Nephron (organoid): ENCODE results near the gene CD248.
A peak's percentile ranks its signal among the peaks of the same experiment; 100 is the strongest.
"Not testable (repeated sequence)": the region's sequence is repeated elsewhere in the genome, so short reads cannot be mapped to it uniquely, and the experiment has no call there.

Source experiments
- H3K27ac Mint-ChIP-seq, 3 experiments: 2 replicates each; pipeline ENCODE4 v1.8.0; 2020; ENCODE audit warnings: mixed read lengths in 3 of 3, mild to moderate bottlenecking in 2 of 3, moderate library complexity in 1 of 3
- H3K27me3 Mint-ChIP-seq: 2 replicates; pipeline ENCODE4 v1.8.0; 2021; ENCODE audit warnings: low read depth, mild to moderate bottlenecking, moderate library complexity, mixed read lengths
- H3K36me3 Mint-ChIP-seq: 2 replicates; pipeline ENCODE4 v1.8.0; 2020; ENCODE audit warnings: low read depth, mixed read lengths
- H3K4me1 Mint-ChIP-seq: 2 replicates; pipeline ENCODE4 v1.8.0; 2020; ENCODE audit warnings: mixed read lengths
- H3K4me3 Mint-ChIP-seq, 3 experiments: 2 replicates each; pipeline ENCODE4 v1.8.0; 2020; ENCODE audit warnings: mild to moderate bottlenecking in 3 of 3, mixed read lengths in 3 of 3, moderate library complexity in 2 of 3
- H3K9me3 Mint-ChIP-seq: 2 replicates; pipeline ENCODE4 v1.8.0; 2020; ENCODE audit warnings: mixed read lengths
- CTCF ChIP-seq, 3 experiments: fragments of 200-600 bp; sonication (generic); IDR thresholded peaks; one replicate each; pipeline ENCODE4 v1.5.0; 2021; ENCODE audit warnings: antibody characterized with exemption in 3 of 3; ENCODE audit not compliant: unreplicated experiment in 3 of 3

The CD248 gene

GRCh38 chr11:66325263-66325671 lies 8.4 kb upstream of the CD248 start:
- H3K36me3 Mint-ChIP-seq: no peaks in the 10 kb centered on the region
- TF ChIP-seq CTCF (IDR thresholded peaks at IDR 0.05; ENCODE audit: unreplicated experiment in 3 of 3): no peak
- H3K4me3 Mint-ChIP-seq: peak overlapping the region in 2 of 3 experiments; percentile 38 to 50
- H3K27ac Mint-ChIP-seq: peak overlapping the region; percentile 76 to 93 (median 90)
- H3K4me1 Mint-ChIP-seq: peaks cover 51% of the 10 kb centered on the region
- H3K9me3 Mint-ChIP-seq: peaks cover under 1% of the 10 kb centered on the region
- H3K27me3 Mint-ChIP-seq: peaks cover 3% of the 10 kb centered on the region

DNA sequence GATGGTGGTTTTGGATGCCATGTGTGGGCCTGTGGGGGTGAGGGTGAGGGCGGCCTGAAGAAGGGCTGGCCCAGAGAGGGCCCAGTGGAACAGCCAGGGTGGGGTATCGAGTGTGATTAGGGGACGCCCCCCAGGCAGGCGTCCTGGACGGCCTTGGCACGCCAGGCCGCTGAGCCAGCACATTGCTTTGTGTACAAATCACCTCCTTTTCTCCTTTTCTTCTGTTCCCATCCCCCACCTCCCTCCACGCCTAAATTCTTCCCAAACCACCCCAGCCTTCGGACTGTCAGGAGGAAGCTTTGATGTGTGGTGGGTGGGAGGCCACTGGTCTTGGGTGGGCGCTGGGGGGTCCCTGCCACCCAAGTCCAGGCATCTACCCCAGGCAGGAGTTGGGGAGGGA lies 7.8 kb upstream of the CD248 start:
- H3K27ac Mint-ChIP-seq: peak overlapping the region; percentile 76 to 93 (median 90)
- no peaks in the 10 kb centered on the region for H3K36me3 Mint-ChIP-seq
- no peak overlapping the region for H3K4me3 Mint-ChIP-seq
- peaks cover 5% of the 10 kb centered on the region for H3K9me3 Mint-ChIP-seq
- no peak for TF ChIP-seq CTCF (IDR thresholded peaks at IDR 0.05; ENCODE audit: unreplicated experiment in 3 of 3)
- H3K27me3 Mint-ChIP-seq: peaks cover 3% of the 10 kb centered on the region
- peaks cover 56% of the 10 kb centered on the region for H3K4me1 Mint-ChIP-seq

DNA sequence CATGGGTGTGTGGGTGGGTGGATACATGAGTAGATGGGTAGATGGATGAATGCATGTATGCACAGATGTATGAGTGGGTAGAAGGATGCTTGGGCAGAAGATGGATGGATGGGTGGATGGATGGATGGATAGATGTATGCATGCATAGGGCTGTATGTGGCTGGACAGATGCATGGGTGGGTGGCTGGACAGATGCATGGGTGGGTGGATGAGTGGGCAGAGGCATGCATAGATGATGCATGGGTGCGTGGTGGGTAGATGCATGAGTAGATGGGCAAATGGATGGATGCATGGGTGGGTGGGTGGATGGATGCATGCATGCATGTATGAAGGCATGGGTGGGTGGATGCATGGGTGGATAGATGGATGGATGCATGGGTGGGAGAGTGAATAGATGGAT lies 6.8 kb upstream of the CD248 start:
- Mint-ChIP-seq H3K27me3 (peaks cover 3% of the 10 kb centered on the region), H3K4me3 (no peak overlapping the region), H3K4me1 (peaks cover 63% of the 10 kb centered on the region), H3K27ac (peak overlapping the region; percentile 76 to 93 (median 90)), H3K9me3 (peaks cover 6% of the 10 kb centered on the region), H3K36me3 (no peaks in the 10 kb centered on the region)
- no peak for TF ChIP-seq CTCF (IDR thresholded peaks at IDR 0.05; ENCODE audit: unreplicated experiment in 3 of 3)

DNA sequence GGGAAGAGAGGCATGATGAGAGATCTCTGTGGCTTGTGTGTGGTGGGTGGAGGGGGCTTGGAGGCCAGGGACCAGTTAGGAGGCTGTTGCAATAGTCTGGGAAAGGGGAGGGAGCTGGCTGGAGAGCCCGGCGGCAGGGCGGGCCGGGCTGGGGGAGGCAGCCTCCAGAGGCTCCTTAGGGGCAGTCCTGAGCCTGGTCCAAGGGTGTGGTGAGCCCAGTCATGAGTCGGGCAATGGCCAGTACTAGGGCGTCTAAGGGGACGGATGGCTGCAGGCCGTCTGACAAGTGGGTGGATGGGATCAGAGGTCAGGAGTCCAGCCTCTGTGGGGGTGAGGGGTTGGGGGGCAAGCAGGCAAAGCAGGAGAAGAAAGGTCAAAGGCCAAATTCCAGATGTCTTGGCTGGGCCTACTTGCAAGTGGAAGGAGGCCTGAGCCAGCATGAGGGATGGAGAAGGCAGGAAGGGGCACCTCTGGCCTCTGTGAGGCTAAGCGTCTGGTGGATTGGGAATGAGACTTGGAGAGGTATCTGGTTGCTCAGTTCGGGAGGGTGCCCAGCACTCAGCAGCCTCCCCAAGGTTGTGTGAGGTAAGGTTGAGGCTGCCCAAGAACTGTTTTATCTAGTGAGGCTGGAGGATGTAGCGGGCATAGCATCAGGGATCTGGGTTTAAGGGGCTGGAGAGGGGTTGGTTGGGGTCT lies 6.0 kb upstream of the CD248 start:
- peaks cover 3% of the 10 kb centered on the region for H3K27me3 Mint-ChIP-seq
- no peaks in the 10 kb centered on the region for H3K36me3 Mint-ChIP-seq
- no peak for TF ChIP-seq CTCF (IDR thresholded peaks at IDR 0.05; ENCODE audit: unreplicated experiment in 3 of 3)

GRCh38 chr11:66321606-66322005 lies 4.8 kb upstream of the CD248 start:
- Mint-ChIP-seq H3K27me3 (peaks cover 7% of the 10 kb centered on the region), H3K9me3 (peaks cover 8% of the 10 kb centered on the region), H3K36me3 (no peaks in the 10 kb centered on the region), H3K4me1 (peaks cover 65% of the 10 kb centered on the region), H3K27ac (peak overlapping the region in 1 of 3 experiments; percentile 76), H3K4me3 (no peak overlapping the region)
- TF ChIP-seq CTCF (IDR thresholded peaks at IDR 0.05; ENCODE audit: unreplicated experiment in 3 of 3): no peak

More for the DNA sequence above, 6.0 kb upstream of the CD248 start:
- H3K27ac Mint-ChIP-seq: peak overlapping the region; percentile 76 to 93 (median 90)
- peaks cover 64% of the 10 kb centered on the region for H3K4me1 Mint-ChIP-seq
- peak overlapping the region in 1 of 3 experiments; percentile 57 for H3K4me3 Mint-ChIP-seq
- H3K9me3 Mint-ChIP-seq: peaks cover 8% of the 10 kb centered on the region

DNA sequence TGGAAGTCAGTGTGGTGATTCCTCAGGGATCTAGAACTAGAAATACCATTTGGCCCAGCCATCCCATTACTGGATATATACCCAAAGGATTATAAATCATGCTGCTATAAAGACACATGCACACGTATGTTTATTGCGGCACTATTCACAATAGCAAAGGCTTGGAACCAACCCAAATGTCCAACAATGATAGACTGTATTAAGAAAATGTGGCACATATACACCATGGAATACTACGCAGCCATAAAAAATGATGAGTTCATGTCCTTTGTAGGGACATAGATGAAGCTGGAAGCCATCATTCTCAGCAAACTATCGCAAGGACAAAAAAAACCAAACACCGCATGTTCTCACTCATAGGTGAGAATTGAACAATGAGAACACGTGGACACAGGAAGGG lies 3.9 kb upstream of the CD248 start:
- H3K36me3 Mint-ChIP-seq, H3K27ac Mint-ChIP-seq: not testable (repeated sequence)
- peaks cover 63% of the 10 kb centered on the region for H3K4me1 Mint-ChIP-seq

DNA sequence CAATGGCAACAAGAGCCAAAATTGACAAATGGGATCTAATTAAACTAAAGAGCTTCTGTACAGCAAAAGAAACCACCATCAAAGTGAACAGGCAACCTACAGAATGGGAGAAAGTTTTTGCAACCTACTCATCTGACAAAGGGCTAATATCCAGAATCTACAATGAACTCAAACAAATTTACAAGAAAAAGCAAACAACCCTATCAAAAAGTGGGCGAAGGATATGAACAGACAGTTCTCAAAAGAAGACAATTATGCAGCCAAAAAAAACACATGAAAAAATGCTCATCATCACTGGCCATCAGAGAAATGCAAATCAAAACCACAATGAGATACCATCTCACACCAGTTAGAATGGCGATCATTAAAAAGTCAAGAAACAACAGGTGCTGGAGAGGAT lies 3.4 kb upstream of the CD248 start:
- not testable (repeated sequence) for H3K9me3 Mint-ChIP-seq, H3K36me3 Mint-ChIP-seq, H3K27me3 Mint-ChIP-seq, H3K4me3 Mint-ChIP-seq
- peaks cover 65% of the 10 kb centered on the region for H3K4me1 Mint-ChIP-seq
- peak overlapping the region; percentile 86 to 100 (median 99) for H3K27ac Mint-ChIP-seq

More for the DNA sequence above, 3.9 kb upstream of the CD248 start:
- not testable (repeated sequence) for H3K27me3 Mint-ChIP-seq, H3K9me3 Mint-ChIP-seq, H3K4me3 Mint-ChIP-seq
